ENCODE measurements around the gene PTOV1.

PTOV1 gene

DNA sequence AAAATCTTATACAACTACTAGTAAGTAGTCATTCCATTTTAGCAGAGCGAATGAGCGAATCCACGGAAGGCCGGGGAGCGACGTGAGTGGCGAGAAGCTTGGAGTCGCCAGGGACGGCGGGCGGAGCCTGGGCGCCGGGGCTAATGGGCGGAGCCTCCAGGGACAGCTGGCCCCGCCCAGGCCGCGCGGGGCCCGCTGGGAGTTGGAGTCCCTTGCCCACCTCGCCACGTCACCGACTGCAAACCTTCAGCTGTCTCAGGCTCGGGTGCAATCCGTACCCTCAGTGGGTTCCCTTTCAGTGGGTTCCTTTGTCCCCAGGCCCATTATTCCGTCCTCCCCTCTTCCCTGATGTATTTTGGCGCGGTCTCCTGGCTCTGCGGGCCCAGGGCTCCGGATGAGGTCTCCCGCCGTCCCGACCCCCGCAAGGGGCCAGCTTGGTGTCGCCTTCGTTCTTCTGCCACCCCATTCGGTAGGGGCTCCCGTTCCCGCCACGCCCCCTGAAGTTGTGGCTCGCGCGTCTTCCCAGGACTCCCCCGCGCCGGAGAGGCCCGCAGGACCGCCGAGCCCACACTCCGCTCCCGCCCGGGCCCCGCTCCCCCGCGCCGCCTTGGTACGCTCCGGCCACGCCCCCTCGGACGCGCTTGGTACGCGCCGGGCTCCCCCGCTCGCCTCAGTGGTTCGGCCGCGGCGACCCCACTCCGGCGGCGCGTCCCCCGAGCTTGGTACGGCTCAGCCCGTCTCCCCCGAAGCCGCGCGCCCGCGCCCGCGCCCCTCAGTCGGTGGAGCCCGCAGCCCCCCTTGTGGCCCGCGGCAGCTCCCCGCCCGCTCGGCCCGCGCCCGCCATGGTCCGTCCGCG lies at the start of gene PTOV1:
PTOV1 (plus strand) TSS at position 673 of the 856 bp plus-strand sequence.
- DNase-seq (ENCODE audit: low read depth in 2 of 2): peak; percentile 80 to 88

DNA sequence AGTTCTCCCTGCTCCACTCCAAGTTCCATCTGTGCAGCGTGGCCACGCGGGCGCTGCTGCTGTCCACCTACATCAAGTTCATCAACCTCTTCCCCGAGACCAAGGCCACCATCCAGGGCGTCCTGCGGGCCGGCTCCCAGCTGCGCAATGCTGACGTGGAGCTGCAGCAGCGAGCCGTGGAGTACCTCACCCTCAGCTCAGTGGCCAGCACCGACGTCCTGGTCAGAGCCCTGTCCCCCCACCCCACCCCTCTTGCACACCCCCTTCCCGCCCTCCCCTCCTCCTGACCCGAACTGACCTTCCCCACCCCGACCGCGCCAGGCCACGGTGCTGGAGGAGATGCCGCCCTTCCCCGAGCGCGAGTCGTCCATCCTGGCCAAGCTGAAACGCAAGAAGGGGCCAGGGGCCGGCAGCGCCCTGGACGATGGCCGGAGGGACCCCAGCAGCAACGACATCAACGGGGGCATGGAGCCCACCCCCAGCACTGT lies 49.5 kb upstream of the PTOV1 start:
- no peak for DNase-seq (ENCODE audit: low read depth in 2 of 2)

- DNase-seq (ENCODE audit: low read depth in 2 of 2): no peak
Observed at GRCh38 chr19:49801966-49802661, 48.8 kb upstream of the PTOV1 start.

- DNase-seq (ENCODE audit: low read depth in 2 of 2): no peak
Observed at GRCh38 chr19:49802836-49803528, 48.0 kb upstream of the PTOV1 start.

DNA sequence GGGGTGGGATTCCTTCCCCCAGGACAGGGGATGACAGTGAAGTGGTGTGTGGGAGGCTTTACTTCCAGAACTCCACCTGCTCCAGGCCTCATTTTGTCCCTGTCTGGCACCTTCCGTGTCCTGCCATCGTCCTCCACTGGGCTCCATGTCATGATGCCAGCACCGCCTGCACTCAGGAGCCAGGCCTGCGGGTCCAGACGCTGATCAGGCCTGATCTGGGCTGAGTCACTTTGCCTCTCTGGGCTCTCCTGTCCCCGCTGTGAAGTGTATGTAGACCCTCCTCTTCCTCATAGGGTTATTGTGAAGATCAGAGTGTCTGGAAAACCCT lies 47.5 kb upstream of the PTOV1 start:
- no peak for DNase-seq (ENCODE audit: low read depth in 2 of 2)

DNA sequence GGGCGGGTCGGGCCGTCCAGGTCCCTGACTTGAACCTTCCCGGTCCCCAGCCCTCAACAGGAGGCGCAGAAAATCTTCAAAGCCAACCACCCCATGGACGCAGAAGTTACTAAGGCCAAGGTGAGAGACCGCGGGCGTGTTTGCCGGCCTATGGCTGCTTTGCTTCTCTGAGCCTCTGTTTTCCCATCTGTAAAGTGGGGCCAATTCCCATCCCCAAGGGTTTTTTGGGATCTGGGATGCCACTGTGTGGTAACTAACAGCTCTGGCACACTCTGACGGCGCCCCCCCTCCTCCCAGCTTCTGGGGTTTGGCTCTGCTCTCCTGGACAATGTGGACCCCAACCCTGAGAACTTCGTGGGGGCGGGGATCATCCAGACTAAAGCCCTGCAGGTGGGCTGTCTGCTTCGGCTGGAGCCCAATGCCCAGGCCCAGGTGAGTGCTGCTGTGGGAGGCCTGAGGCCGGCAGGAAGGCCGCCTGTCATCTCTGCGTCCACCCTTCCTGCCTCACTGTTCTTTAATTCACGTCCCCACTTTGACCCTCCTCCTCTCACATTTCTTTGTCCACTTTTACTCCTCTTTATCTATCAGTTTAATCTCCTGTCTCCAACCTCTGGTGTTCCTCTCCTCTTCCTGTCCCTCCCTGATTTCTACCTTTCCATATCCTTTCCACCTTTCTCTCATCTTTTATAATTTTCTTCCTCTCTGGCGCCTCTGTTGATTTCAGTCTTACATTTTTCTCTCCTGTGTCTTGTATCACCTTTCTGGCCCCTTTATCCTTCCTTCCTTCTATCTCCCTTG lies 44.9 kb upstream of the PTOV1 start:
- DNase-seq (ENCODE audit: low read depth in 2 of 2): no peak

- no peak for DNase-seq (ENCODE audit: low read depth in 2 of 2)
Observed at GRCh38 chr19:49806620-49806959, 44.4 kb upstream of the PTOV1 start.

DNA sequence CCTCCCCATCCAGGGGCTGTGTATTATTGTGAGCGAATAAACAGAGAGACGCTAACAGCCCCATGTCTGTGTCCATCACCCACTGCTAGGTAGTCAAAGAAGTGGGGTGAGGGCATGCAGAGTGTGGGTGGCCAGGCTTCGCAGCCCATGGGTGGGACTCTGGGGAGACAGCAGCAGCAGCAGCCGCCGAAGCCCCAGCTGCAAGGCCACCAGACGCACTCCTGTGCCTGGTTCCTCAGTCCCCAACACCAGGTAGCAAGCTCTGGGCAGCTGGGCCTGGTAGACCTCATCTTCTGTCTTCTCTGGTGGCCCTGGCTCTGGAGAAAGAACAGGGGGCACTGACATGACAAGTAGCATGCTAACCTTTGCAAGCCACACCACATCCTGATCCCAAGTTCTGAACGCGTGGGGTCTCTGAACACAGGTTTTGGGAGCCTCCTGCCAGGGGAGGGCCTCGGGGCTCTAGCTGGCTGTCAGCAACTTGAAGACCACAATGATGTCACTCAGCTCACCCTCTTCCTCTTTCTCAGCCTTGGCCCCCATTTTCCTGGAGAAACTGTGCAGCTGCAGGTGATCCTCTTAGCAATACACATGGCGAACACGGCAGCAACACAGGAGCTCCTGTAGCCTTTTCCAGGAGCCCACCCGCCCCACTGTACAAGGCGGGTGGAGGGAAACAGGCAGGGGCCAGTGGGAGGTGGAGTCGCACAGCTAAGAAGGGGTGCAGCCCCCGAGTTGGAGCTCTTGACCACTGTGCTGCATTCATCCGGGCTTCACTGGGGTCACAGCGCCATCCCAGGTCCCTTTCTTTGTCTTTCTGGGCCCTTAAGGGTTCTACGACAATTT lies 43.7 kb upstream of the PTOV1 start:
- DNase-seq (ENCODE audit: low read depth in 2 of 2): no peak

DNA sequence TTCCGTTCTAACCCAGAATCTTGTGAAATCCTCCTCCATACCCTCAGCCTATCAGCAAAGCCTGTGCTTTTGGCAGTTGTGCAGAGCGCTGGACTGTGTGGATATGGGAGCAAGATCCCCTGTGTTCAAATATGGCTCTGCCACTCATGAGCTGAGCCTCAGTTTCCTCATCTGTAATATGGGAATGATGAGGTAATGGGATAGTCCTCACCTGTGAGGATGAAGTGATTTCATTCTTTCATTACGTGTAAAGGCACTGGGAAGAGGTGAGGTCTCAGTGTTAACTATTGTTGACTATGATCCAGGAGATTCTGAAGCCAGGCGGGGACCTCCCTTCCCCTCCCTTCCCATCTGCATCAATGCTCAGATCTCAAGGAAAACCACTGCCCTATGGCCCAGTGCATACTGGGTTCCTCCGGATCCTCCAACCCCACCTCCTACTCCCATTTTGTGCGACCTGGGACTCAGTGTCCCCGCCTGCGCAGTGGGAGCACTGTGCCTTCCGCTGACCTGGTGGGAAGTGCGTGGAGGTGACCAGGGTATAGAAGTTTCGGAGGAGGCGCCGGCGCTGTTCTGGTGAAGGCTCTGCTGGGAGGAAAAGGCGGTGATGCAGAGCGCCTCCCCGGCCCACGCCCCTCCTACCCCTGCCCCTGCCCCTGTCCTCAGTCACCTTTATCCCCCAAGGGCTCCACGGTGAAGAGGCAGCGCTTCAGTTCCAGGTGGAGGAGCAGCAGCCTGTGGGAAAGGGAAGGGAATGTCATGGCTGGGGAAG lies 42.9 kb upstream of the PTOV1 start:
- DNase-seq (ENCODE audit: low read depth in 2 of 2): no peak

DNA sequence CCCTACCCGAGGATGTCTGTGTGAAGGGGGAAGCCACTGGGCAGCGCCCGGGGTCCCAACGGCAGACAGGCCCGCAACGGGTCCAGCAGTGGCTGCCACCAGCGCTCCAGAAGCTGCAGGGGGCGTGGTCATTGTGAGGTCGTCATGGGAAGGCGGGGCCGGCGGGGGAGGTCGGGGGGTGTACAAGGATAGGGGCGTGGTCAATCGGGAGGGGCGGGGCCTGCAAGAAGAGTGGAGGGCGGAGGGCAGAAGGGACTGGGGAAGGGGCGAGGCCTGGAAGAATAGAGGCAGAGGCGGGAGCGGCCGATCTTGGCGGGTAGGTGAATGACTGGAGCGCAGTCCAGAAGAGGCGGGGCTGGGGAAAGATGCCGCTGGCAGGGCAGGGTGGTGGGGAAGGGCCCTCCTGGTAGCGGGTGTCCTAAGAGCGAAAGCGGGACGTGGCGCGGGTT lies 42.2 kb upstream of the PTOV1 start:
- DNase-seq (ENCODE audit: low read depth in 2 of 2): peak; percentile 85 to 86

GRCh38 chr19:49809160-49809940 lies 41.6 kb upstream of the PTOV1 start:
- DNase-seq (ENCODE audit: low read depth in 2 of 2): peak; percentile 24 to 36

- no peak for DNase-seq (ENCODE audit: low read depth in 2 of 2)
Observed at GRCh38 chr19:49809941-49810389, 41.0 kb upstream of the PTOV1 start.

GRCh38 chr19:49811328-49811727 lies 39.6 kb upstream of the PTOV1 start:
- DNase-seq (ENCODE audit: low read depth in 2 of 2): no peak

- DNase-seq (ENCODE audit: low read depth in 2 of 2): no peak
Observed at GRCh38 chr19:49812452-49812996, 38.4 kb upstream of the PTOV1 start.

DNA sequence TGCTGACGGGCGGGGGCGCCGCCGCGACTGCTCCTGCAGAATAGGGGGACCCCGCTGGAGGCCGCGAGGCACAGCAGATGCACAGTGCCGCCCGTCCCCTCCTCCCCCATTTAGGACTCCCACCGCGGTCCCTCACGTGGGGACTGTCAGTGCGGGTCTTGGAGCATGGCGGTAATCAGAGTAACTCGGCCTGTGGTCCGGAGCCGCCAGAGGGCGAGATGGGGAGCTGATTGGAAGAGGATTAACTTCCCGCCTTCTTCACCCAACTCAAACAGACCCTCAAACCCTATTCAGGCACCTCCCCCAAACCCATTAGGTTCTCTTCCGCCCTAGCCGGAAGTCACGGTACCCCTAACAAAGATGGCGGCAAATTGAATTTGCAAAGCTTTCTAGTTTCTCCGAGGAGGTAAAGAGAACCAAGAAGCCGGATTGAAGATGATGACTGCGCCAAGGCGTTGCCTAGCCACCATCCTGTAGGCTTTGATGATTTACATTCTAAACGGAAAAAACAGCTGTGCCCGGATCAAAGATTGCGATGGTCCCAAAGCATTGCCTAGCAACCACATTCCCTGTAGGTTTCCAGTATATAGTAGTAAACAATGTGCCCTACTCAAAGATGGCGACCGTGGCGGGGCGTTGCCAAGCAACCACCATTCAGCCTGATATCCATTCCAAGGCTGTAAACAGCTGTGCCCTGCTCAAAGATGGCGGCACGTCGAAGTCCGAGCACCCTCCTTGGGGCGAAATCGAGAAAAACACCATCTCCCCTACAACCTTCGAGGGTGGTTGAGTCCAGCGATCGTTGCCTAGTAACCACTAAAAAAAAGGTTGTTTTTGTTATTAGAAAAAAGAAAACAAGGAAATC lies 37.7 kb upstream of the PTOV1 start, which contains the start of gene FUZ:
FUZ (minus strand) TSS at position 296 of the 865 bp plus-strand sequence; CDS start at position 110, 186 bp downstream.
- DNase-seq (ENCODE audit: low read depth in 2 of 2): peak; percentile 79 to 81

- DNase-seq (ENCODE audit: low read depth in 2 of 2): no peak
Observed at GRCh38 chr19:49814010-49814409, 36.9 kb upstream of the PTOV1 start.

GRCh38 chr19:49816590-49816989 lies 34.4 kb upstream of the PTOV1 start:
- no peak for DNase-seq (ENCODE audit: low read depth in 2 of 2)

All from stimulated activated CD4-positive, alpha-beta T cell treated with anti-CD3 and anti-CD28 coated beads, Interleukin-1b, Interleukin-23, amount 100 ng/mL, for 4 hours (primary cell).